Measurements from ENCODE around the gene OAS2. TPM values are rescaled to one million over a fixed set of nuclear protein-coding genes. Genes with fewer than 3 reads are reported as not detected.
A peak's percentile ranks its signal among the peaks of the same experiment; 100 is the strongest.

Gene OAS2
- total RNA-seq, 2 donors from 2014 or later, result 3.0 to 3.2 TPM

GRCh38 chr12:112992541-112993398 lies 14.5 kb downstream of the OAS2 start:
- no peaks in the 10 kb centered on the region for H3K36me3 ChIP-seq
- intact Hi-C loops (cut with DNase I), result loop anchor here (5.0 kb wide), 1 partner anchor 40 kb away; no protein-coding TSS in a partner anchor

GRCh38 chr12:112995008-112995407 lies 16.7 kb downstream of the OAS2 start:
- H3K9me3 ChIP-seq, result no peaks in the 10 kb centered on the region
- H3K36me3 ChIP-seq, result no peaks in the 10 kb centered on the region
- intact Hi-C loops (cut with DNase I), result no loop called here
- H3K4me3 ChIP-seq, result no peak overlapping the region
- H3K4me1 ChIP-seq, result no peaks in the 10 kb centered on the region
- no peak overlapping the region for H3K27ac ChIP-seq
- no peak overlapping the region for H3K9ac ChIP-seq (ENCODE audit: low read depth in 2 of 2, low read length in 2 of 2)
- no peak for DNase-seq
- TF ChIP-seq, protein P1, sequence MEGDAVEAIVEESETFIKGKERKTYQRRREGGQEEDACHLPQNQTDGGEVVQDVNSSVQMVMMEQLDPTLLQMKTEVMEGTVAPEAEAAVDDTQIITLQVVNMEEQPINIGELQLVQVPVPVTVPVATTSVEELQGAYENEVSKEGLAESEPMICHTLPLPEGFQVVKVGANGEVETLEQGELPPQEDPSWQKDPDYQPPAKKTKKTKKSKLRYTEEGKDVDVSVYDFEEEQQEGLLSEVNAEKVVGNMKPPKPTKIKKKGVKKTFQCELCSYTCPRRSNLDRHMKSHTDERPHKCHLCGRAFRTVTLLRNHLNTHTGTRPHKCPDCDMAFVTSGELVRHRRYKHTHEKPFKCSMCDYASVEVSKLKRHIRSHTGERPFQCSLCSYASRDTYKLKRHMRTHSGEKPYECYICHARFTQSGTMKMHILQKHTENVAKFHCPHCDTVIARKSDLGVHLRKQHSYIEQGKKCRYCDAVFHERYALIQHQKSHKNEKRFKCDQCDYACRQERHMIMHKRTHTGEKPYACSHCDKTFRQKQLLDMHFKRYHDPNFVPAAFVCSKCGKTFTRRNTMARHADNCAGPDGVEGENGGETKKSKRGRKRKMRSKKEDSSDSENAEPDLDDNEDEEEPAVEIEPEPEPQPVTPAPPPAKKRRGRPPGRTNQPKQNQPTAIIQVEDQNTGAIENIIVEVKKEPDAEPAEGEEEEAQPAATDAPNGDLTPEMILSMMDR (IDR thresholded peaks at IDR 0.05), result no peak
- H3K27me3 ChIP-seq, result no peaks in the 10 kb centered on the region

More at GRCh38 chr12:112992541-112993398, 14.5 kb downstream of the OAS2 start:
- Histone ChIP-seq H3K4me3 (no peak overlapping the region), H3K9ac (ENCODE audit: low read depth in 2 of 2, low read length in 2 of 2) (no peak overlapping the region), H3K27ac (no peak overlapping the region), H3K27me3 (no peaks in the 10 kb centered on the region), H3K4me1 (no peaks in the 10 kb centered on the region), H3K9me3 (no peaks in the 10 kb centered on the region)
- peak; percentile 72 for DNase-seq
- TF ChIP-seq, protein P1 (IDR thresholded peaks at IDR 0.05), result peak; percentile 85

DNA sequence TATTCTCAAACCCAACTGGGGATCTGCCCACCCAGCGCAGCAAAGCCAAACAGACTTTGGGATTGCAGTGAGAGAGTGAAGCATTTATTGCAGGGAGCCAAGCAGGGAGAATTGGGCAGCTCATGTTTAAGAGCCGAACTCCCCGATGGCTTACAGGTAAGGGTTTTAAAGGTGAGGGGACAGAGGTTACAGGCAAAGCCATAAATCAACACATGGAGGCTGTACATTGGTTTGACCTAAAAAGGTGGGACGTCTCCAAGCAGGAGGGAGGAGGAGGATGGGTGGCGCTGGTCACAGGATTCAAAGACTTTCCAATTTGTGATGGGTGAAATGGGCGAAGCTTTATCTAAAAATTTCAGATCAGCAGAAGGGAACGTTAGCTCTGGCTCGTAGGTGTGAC lies 18.2 kb downstream of the OAS2 start:
- no peaks in the 10 kb centered on the region for H3K27me3 ChIP-seq
- no peak overlapping the region for H3K9ac ChIP-seq (ENCODE audit: low read depth in 2 of 2, low read length in 2 of 2)
- H3K4me3 ChIP-seq, result no peak overlapping the region
- intact Hi-C loops (cut with DNase I), result no loop called here
- no peaks in the 10 kb centered on the region for H3K36me3 ChIP-seq
- TF ChIP-seq, protein P1 (IDR thresholded peaks at IDR 0.05), result no peak
- no peak for DNase-seq
- H3K27ac ChIP-seq, result no peak overlapping the region
- no peaks in the 10 kb centered on the region for H3K4me1 ChIP-seq
- H3K9me3 ChIP-seq, result no peaks in the 10 kb centered on the region

- intact Hi-C loops (cut with DNase I), result no loop called here
- no peak for DNase-seq
- TF ChIP-seq, protein P1 (IDR thresholded peaks at IDR 0.05), result no peak
- Histone ChIP-seq H3K4me1 (no peaks in the 10 kb centered on the region), H3K36me3 (no peaks in the 10 kb centered on the region), H3K9me3 (no peaks in the 10 kb centered on the region), H3K4me3 (no peak overlapping the region), H3K9ac (ENCODE audit: low read depth in 2 of 2, low read length in 2 of 2) (no peak overlapping the region), H3K27ac (no peak overlapping the region), H3K27me3 (no peaks in the 10 kb centered on the region)
These were observed 19.2 kb downstream of the OAS2 start for GRCh38 chr12:112997506-112997905.

GRCh38 chr12:112998987-112999767 lies 20.9 kb downstream of the OAS2 start:
- H3K27ac ChIP-seq, result no peak overlapping the region
- no peaks in the 10 kb centered on the region for H3K9me3 ChIP-seq
- H3K9ac ChIP-seq (ENCODE audit: low read depth in 2 of 2, low read length in 2 of 2), result no peak overlapping the region
- intact Hi-C loops (cut with DNase I), result no loop called here
- TF ChIP-seq, protein P1 (IDR thresholded peaks at IDR 0.05), result no peak
- no peaks in the 10 kb centered on the region for H3K4me1 ChIP-seq
- H3K27me3 ChIP-seq, result no peaks in the 10 kb centered on the region
- no peaks in the 10 kb centered on the region for H3K36me3 ChIP-seq
- no peak overlapping the region for H3K4me3 ChIP-seq
- DNase-seq, result no peak

Measured in colonic mucosa (tissue), 4 donors.